H1 (cell line): ENCODE results near the gene SPOCK2. TPM values are rescaled to one million over a fixed set of nuclear protein-coding genes. Genes with fewer than 3 reads are reported as not detected.

ENCODE experiments used
- CHD7 ChIP-seq: fragments of 300-600 bp; sonication (generic); IDR thresholded peaks from 2 replicates; pipeline ENCODE4 v1.7.1; 2012; ENCODE audit warnings: low read length, moderate library complexity, mild to moderate bottlenecking, inconsistent platforms; ENCODE audit not compliant: insufficient replicate concordance
- polyA plus RNA-seq, 7 experiments: library from polyadenylated mRNA; depleted of rRNA in 3 of 7; stranded (reverse) in 5 of 7; unstranded in 2 of 7; fragments of >200 nt in 5 of 7; fragments of 200-250 nt in 2 of 7; gene quantifications; 1 replicate in 5 of 7; 2 replicates in 1 of 7; 4 replicates in 1 of 7; pipeline versions ENCODE4 v1.2.1 to v1.2.3, GENCODE V29; 2011 to 2013; ENCODE audit warnings: missing spikeins in 2 of 7, mixed read lengths in 2 of 7
- total RNA-seq: library from RNA; stranded (reverse); fragmentation: NEBNext Ultra II Directional; extraction: Animal tissue kit (Norgen Biotek cat#: 25700); gene quantifications from 2 replicates; pipeline ENCODE4 v1.2.1, GENCODE V29; 2021

The SPOCK2 gene
- total and polyA plus RNA-seq, 2 of the 8 experiments (the other 6 are each of a cell fraction or from before 2014, with no cell fraction given), result 1.5 to 1.9 TPM

GRCh38 chr10:72056113-72056512, 32.2 kb downstream of the SPOCK2 start (continued):
- TF ChIP-seq CHD7, result no peak
- TF ChIP-seq, all 59 proteins: peak for 0
